ENCODE measurements around the gene TIGD6. TPM values are rescaled to one million over a fixed set of nuclear protein-coding genes. Genes with fewer than 3 reads are reported as not detected.

Gene TIGD6
- total RNA-seq, 1 donor from 2014 or later: 4.7 TPM

GRCh38 chr5:149956685-149957084 lies 43.8 kb downstream of the TIGD6 start:
- intact Hi-C loops (cut with DNase I): loop anchor here (10.0 kb wide), 1 partner anchor 458 kb away; the partner anchor contains the start of gene CD74
- Histone ChIP-seq H3K4me3 (no peak overlapping the region), H3K27ac (no peak overlapping the region), H3K9me3 (no peaks in the 10 kb centered on the region), H3K4me1 (peaks cover 20% of the 10 kb centered on the region), H3K36me3 (no peaks in the 10 kb centered on the region), H3K27me3 (no peaks in the 10 kb centered on the region)
- TF ChIP-seq, protein P1, sequence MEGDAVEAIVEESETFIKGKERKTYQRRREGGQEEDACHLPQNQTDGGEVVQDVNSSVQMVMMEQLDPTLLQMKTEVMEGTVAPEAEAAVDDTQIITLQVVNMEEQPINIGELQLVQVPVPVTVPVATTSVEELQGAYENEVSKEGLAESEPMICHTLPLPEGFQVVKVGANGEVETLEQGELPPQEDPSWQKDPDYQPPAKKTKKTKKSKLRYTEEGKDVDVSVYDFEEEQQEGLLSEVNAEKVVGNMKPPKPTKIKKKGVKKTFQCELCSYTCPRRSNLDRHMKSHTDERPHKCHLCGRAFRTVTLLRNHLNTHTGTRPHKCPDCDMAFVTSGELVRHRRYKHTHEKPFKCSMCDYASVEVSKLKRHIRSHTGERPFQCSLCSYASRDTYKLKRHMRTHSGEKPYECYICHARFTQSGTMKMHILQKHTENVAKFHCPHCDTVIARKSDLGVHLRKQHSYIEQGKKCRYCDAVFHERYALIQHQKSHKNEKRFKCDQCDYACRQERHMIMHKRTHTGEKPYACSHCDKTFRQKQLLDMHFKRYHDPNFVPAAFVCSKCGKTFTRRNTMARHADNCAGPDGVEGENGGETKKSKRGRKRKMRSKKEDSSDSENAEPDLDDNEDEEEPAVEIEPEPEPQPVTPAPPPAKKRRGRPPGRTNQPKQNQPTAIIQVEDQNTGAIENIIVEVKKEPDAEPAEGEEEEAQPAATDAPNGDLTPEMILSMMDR (IDR thresholded peaks at IDR 0.05): no peak
- no peak for DNase-seq (ENCODE audit: extremely low spot score in 2 of 2)

GRCh38 chr5:149954798-149955197 lies 45.7 kb downstream of the TIGD6 start:
- Histone ChIP-seq H3K4me1 (peaks cover 7% of the 10 kb centered on the region), H3K4me3 (no peak overlapping the region), H3K9me3 (no peaks in the 10 kb centered on the region), H3K27me3 (no peaks in the 10 kb centered on the region), H3K36me3 (no peaks in the 10 kb centered on the region), H3K27ac (no peak overlapping the region)
- intact Hi-C loops (cut with DNase I): loop anchor here (10.0 kb wide), 1 partner anchor 460 kb away; the partner anchor contains the start of gene CD74
- TF ChIP-seq POLR2AphosphoS5 (IDR thresholded peaks at IDR 0.05; ENCODE audit: insufficient read depth in 1 of 2, low read depth in 1 of 2) (no peak), POLR2A (IDR thresholded peaks at IDR 0.05) (no peak)
- TF ChIP-seq, protein P1 (IDR thresholded peaks at IDR 0.05): no peak
- no peak for DNase-seq (ENCODE audit: extremely low spot score in 2 of 2)

- no peak overlapping the region for H3K27ac ChIP-seq
- TF ChIP-seq POLR2AphosphoS5 (IDR thresholded peaks at IDR 0.05; ENCODE audit: insufficient read depth in 1 of 2, low read depth in 1 of 2) (no peak), POLR2A (IDR thresholded peaks at IDR 0.05) (no peak)
- TF ChIP-seq, protein P1 (IDR thresholded peaks at IDR 0.05): no peak
- intact Hi-C loops (cut with DNase I): loop anchor here (10.0 kb wide), 1 partner anchor 461 kb away; the partner anchor contains the start of gene CD74
- H3K4me1 ChIP-seq: no peaks in the 10 kb centered on the region
- H3K36me3 ChIP-seq: no peaks in the 10 kb centered on the region
- H3K27me3 ChIP-seq: no peaks in the 10 kb centered on the region
- no peak for DNase-seq (ENCODE audit: extremely low spot score in 2 of 2)
- no peaks in the 10 kb centered on the region for H3K9me3 ChIP-seq
- H3K4me3 ChIP-seq: no peak overlapping the region
These were observed 46.9 kb downstream of the TIGD6 start for GRCh38 chr5:149953436-149954121.

GRCh38 chr5:149951138-149951749 lies 49.2 kb downstream of the TIGD6 start:
- Histone ChIP-seq H3K36me3 (no peaks in the 10 kb centered on the region), H3K4me3 (no peak overlapping the region), H3K9me3 (no peaks in the 10 kb centered on the region), H3K27ac (no peak overlapping the region), H3K4me1 (no peaks in the 10 kb centered on the region), H3K27me3 (no peaks in the 10 kb centered on the region)
- intact Hi-C loops (cut with DNase I): loop anchor here (10.0 kb wide), 1 partner anchor 464 kb away; the partner anchor contains the start of gene CD74
- no peak for DNase-seq (ENCODE audit: extremely low spot score in 2 of 2)
- TF ChIP-seq POLR2A (IDR thresholded peaks at IDR 0.05): no peak
- TF ChIP-seq, protein P1 (IDR thresholded peaks at IDR 0.05): no peak
- no peak for TF ChIP-seq POLR2AphosphoS5 (IDR thresholded peaks at IDR 0.05; ENCODE audit: insufficient read depth in 1 of 2, low read depth in 1 of 2)

DNA sequence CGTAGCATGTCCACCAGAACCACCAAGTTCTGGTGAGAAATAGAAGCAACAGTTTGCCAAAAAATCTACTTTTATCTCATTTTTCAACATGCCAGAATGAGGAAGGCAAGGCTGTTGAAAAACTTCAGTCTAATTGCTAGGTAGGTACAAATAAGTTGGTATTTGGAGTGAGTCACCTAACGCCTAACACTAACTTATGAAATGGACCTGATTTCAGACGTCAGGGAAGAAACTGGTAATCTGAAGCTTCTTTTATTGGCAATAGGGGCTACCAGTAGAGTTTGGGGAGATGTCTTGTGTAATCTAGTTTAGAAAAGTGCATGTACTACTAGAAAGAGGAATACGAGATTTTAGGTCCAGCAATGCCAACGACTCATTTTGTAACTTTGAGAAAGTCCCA lies 51.5 kb downstream of the TIGD6 start:
- Histone ChIP-seq H3K27me3 (no peaks in the 10 kb centered on the region), H3K4me1 (no peaks in the 10 kb centered on the region), H3K9me3 (no peaks in the 10 kb centered on the region), H3K4me3 (no peak overlapping the region), H3K27ac (no peak overlapping the region), H3K36me3 (no peaks in the 10 kb centered on the region)
- TF ChIP-seq, protein P1 (IDR thresholded peaks at IDR 0.05): no peak
- TF ChIP-seq POLR2AphosphoS5 (IDR thresholded peaks at IDR 0.05; ENCODE audit: insufficient read depth in 1 of 2, low read depth in 1 of 2) (no peak), POLR2A (IDR thresholded peaks at IDR 0.05) (no peak)
- intact Hi-C loops (cut with DNase I): no loop called here
- no peak for DNase-seq (ENCODE audit: extremely low spot score in 2 of 2)

All from vagina (tissue), 2 donors.